Activated CD8-positive, alpha-beta memory T cell treated with anti-CD3 and anti-CD28 coated beads for 4 hours (primary cell): Measurements from ENCODE around the gene SLIT1.

Source experiments
- DNase-seq, 2 donors: peaks; one replicate each; pipeline ENCODE4 v3.0.0-alpha.2; 2020; ENCODE audit warnings: low read depth in 2 of 2

Gene SLIT1

DNA sequence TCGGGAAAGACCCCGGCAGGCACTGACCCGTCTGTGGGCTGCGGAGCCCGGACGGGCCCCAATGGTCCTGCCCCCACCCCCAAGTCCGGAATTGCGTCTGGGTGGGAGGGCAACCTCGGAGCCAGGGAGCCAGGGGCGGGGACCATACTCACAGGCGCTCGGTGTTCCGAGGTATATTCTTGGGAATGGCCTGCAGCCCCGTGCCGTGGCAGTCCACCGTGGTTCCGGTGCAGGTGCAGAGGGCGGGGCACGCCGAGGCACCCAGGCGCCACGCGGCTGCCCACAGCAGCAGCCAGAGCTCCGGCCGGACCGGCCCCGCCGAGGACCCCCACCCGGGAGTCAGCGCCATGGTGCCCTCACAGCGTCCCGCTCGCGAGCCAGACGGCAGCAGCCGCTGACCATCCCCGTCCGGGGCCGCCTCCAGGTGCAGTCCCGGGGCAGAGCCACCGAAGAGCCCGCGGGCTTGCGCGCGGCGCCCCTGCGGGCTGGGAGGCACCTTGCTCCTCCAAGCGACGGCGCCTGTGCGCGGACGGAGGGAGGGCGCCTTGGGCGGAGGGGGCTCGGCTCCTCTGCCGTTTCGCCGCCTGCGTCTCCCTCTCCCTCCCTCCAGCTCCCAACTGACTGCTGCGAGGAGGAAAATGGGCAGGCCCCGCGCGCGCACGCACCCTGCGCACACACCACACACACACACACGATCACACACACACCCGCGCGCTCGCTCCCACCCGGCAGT lies at the start of gene SLIT1:
Gene SLIT1 (minus strand): TSS at position 634 of the 733 bp plus-strand sequence. CDS start 285 bp downstream, at position 349.
- DNase-seq: no peak

DNA sequence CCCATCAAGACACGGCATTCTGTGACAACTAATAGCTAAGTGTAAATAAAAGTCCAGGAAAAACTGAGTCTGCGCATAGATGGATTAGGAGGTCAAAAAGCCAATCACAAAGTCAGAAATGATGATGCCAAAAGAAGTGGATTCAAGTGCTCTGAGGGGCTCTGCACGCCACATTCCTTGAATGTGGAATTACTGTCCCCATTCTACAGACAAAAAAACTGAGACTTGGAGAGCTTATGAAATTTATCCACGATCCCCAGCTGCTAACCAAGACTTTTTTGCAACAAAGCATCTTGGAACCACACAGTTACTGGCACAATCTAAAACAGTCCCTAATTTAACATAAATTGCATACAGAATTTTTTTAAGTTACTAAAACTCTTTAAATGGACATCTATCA lies 49.6 kb upstream of the SLIT1 start:
- no peak for DNase-seq

DNA sequence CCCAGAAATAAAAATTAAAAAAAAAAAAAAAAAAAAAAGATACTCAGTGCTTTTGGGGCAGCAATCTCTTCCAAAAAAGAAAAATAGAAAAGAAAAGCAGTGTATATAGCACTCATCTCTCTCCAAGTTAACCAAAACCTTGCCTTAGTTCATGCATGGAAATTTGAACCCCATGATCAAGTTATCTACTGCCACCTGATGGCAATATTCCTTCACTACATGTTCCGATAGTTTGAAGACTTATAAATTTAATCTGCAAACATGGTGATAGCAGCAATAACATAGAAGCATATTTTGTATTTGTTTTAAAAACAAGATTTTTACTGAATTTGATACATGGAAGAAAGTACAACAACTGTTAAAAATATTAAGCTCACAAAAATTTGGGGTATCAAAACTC lies 48.6 kb upstream of the SLIT1 start:
- no peak for DNase-seq

DNA sequence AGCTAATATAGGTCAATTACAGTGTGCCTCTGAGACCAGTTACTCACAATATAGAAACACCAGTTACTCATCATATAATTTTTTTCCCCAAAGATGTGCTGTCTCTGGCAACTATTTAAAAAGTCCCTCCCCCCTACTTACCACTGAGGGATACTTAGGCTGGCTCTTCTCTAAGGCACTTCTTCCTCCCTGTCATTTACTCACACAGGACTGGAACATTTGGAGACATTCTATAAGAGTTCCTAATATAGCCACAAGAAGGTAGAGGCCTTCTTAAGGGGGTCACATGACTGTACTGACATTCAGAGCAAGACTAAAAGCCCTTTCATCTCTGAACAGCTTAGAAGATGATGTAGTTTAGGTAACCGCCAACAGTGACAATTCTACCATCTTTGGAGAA lies 44.4 kb upstream of the SLIT1 start:
- DNase-seq: no peak

DNA sequence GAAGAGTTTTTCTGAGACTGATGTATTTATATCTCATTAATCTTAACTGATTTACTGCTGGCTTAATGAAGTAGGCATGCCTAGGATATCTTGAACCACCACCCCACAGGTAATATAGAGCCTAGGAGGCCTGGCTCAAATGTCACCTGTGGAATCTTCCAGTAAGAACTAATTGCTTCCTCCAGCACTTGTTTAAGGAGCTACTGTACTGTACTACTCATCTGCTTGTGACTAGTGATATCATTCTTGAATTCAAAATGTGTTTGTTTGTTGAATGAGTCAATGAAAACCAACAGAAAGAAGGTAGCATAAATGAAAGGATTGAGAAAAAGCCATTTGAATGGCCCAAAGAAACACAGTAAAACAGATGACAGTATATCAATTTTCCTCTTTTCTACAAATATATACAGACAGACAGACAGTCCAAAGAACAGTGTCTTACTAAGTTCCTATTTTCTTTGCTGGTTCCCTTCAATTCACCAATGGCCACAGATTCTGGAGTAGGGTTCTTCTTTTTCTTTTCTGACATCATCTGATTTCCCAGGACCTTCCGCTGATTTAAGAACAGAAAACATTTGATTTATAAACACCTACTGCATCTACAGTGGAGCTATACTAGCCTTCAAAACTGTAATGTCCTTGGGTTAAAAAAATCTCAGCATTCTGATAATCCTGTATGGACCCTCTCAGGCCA lies 43.7 kb upstream of the SLIT1 start:
- DNase-seq: no peak

DNA sequence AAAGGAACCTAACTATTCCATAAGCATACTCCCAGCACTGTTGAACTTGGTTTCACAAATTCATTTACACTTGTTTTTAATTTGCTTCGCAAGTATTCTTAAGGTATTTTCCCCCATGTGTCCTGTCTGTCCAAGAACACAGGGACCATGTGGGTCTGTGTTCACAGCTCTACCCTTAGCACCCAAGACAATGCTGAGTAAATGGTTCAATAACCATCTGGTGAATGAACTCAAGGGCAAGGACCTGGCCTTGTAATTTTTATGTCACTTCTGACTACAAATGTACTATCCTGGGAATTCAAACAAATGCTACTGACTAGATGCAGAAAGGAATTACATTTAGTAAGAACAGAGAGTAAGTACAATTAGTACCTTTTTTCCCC lies 43.0 kb upstream of the SLIT1 start:
- DNase-seq: no peak

DNA sequence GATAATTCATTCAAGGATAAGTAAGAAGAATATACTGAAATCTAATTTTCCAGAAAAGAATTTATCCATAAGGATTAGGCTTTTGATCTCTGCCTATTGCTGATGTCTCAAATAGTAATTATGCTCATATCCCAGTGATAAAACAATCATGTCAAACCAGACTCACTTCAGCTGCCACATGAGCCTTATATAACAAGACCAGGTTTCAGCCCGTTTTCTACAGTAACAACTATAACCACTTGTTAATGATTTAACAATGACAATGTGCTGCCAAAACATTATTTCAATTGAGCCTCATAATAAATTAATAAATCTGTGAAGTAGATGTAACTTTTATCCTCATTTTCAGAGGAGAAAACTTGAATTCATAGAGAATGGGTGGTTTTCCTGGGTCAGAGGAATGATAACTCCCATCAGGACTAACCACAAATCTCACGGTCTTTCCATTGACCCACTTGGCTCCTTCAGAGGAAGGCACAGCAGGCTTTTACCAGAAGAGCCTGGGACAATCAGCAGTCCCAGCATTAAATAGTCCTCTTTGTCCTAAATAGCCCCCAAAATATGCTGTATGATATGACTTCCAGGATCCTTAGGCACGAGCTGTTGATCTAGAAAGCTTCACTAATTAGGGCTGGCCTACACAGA lies 42.5 kb upstream of the SLIT1 start:
- no peak for DNase-seq

DNA sequence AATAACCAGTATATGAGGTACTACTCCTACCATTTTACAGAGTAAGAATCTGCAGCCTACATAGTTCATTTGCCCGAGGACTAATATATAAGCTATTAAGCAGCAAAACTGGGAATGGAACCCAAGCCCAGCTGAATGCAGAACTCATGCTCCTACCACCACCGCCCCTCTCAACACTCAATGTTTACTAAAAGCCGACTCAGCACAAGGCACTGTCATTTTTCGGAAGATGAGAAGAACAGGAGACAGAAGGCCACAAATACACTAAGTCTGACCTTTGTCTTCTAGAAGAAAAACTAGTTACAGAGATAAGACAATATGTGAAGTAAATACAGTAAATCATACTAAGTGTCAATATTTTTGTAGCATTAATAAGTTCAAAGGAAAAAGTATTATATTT lies 40.6 kb upstream of the SLIT1 start:
- no peak for DNase-seq

DNA sequence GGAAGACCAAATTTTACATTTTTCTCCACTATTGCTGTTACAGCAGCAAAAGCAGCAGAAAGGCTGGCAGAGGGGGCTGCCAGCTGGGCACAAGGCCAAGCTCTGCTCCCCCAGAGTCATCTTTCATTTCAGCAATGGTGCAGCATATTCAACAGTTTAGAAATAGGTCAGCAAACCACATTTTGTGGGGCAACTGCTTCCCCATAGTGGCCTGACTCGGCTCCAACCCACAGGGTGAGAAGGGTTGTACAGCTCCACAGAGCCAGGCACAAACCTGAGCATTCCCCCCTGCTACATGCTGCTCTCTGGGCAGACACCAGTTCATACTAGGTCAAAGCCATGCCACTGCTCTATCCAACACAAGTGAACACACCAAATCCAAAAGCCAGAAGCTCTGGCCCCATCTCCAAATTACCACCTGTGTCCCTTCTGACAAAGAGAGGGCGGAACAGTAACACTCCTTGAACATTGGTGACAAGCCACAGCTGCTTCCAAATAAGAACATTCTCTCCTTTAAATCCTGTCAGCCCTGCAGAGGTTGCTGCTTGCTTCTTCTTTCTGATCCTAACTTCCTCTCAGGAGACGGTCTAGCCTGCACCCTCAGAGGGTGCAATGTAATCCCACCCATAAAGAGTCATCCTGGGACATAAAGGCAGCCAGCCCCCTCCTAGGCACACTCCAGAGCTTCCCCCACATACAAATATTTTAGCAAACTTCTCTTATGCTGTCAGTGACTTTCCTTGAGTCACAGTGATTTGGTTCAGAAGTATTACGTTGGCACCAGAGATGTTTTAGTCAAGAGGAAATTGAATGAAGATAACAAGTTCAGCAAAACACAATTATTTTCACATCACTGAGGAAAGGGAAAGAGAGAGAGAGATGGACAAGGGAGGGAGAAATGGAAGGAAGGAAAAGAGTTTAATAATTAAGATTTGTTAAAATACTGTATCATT lies 39.0 kb upstream of the SLIT1 start:
- DNase-seq: no peak

DNA sequence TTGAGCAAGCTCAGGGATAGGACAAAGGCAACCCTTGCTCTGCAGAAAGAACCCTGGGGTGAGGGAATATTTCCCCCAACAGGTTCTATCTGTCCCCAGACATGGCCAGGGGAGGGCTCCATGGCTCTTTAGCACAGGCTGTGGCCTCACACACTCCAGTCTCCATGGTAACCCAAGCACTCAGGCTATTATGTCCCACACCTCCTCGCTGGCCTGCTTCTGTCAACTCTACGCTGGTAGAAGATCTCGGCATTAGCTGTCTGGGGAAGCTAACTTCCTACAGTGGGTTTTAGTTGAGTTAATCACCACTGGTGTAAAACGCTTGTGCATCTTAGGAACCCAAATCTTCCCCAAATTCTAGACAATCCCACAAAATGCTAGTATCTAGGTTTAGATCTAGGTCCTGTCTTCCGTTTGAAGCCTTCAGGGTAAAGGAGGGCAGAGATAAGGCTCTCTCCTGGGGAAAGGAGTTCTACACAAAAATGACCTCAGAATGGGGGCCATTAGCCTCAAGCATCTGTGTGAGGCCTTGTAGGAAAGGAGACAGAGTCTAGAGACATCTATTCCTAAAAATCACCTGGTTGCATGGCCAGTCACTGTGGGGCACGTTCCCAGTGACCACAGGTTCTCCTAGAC lies 36.7 kb upstream of the SLIT1 start:
- no peak for DNase-seq

DNA sequence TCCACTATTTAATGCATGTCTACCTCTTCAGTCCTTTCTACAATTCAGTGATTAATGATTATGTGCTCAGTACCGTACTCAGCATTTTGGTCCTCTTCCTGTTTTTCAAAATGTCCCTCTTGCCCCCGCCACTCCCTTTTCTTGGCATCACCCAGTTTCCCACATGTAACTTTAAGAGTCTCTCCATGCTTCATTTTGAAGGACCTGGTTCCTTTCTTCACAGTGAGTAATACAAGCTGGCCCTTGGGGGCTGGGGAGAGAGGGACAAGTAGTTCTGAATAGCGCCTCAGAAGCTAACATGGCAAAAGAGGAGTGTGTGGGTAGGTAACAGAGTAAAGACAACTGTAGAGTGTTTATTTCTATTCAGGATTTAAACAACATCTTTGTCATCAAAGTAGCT lies 34.6 kb upstream of the SLIT1 start:
- DNase-seq: no peak

DNA sequence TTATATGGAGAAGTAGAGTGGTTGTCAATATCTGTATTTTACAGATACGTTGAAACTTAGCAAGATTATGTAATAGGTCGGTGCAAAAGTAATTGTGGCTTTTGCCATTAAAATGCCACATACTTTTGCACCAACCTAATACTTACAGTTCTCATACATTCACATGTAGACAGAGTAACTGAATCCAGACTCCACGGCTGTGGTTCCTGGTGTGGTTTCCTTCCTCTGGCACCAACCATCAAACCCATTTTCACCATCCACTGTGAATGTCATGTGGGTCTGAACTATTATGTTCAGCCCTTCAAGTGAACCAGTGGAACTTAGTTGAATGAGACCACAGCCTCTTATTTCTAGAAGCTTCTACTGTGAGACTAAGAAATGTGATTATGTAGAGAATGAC lies 31.5 kb upstream of the SLIT1 start:
- no peak for DNase-seq

DNA sequence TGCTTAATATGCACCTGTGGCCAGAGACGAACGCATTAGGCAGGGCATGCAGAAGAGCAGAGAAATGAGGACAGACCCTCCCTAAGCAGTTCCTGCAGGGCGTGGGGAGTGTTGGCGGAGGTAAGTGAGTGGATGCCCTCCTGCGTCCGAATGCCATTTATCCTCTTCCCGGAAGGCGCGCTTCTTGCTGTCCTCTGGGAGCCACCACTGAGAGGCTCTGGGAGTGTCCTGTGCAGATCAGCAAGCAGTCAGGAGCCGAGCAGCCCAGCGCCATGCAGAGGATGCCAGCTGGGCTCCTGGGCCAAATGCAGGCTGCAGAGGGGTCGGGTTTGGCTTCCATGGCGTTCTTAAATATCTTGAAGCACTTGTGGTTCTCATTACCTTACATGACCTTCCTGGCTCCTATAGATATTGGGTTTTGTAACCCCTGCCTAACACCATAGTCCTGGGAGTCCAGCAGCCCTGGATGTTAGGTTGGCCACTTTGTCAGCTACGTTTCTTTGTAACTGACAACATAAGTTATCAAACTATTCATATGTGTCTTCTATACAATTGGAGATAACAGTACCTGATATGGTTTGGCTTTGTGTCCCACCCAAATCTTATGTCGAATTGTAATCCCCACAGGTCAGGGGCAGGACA lies 30.0 kb upstream of the SLIT1 start:
- no peak for DNase-seq

DNA sequence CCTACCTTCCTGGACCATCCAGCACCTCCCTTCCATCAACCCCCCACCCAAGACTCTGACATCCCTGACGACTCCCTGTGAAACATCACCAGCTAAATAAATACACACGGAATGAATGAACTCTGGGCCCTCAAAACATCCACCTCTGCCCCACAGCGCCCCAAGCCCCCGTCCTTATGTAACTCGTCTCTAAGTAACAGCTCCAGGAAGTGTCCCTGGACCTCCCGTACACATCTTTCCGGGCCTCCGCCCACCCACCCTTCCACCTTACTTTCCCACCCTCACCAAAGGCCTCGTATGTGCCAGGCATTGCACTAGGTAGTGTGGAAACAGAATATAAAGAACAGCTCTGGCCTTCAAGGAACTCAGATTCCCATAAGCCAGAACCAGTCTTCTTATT lies 27.7 kb upstream of the SLIT1 start:
- no peak for DNase-seq

DNA sequence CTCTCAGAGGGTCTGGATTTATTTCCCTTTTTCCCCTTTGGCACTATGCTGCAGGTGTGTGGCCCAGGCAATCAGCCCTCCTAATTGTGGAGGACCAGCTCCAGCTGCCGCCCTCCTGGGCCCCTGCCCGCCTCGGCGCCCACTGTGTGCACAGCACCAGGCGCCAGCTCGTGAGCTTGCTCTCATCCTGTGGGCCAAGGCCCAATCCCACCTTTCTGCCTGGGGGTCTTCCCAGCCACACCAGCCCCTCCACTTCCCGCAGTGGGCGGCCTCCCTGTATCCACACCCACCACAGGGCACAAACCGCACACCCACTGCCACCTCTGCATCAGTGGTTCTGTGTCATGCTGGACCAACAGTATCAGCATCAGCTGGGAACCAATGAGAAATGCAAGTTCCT lies 25.5 kb upstream of the SLIT1 start:
- no peak for DNase-seq

DNA sequence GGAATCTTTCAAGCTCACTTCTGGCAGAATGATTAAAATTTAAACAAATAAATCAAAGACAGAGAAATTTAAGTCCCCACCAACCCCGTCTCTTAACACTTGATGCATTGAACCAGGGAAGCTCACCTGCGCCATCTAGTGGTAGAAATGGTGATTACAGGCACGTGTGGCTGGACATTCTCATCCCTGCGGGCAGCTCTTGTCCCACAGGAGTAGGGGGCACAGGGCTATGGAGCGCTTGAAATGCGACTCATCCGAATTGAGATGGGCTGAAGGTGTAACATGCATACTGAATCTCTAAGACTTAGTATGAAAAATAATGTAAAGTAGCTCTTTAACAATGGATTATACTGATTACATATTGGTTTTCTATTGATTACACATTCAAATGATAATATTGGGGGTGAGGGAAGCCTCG lies 24.8 kb upstream of the SLIT1 start:
- DNase-seq: peak; percentile 21 to 32

DNA sequence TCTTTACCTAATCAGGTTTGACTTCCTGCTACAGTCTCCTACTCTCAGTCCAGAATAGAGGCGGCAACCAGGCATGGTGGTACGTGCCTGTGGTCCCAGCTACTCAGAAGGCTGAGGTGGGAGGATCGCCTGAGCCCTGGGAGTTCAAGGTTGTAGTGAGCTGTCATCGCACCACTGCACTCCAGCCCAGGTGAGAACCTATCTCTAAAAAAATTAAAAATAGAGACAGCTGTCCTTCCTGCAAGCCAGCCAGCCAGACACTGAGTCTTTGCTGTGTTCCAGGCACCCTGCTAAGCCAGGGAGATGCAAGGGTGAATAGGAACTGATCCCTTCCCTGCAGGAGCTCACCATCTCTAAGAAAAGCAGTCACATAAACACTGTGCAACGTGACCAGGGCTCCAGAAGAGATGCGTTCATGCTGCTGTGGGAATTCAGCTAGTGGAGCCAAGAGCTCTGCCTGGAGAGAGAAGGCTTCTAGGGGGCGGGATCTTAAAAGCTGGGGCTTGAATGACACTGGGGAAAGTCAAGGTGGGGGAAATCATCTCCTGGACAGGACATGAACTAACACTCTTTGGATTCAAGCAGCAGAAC lies 22.1 kb upstream of the SLIT1 start:
- no peak for DNase-seq

DNA sequence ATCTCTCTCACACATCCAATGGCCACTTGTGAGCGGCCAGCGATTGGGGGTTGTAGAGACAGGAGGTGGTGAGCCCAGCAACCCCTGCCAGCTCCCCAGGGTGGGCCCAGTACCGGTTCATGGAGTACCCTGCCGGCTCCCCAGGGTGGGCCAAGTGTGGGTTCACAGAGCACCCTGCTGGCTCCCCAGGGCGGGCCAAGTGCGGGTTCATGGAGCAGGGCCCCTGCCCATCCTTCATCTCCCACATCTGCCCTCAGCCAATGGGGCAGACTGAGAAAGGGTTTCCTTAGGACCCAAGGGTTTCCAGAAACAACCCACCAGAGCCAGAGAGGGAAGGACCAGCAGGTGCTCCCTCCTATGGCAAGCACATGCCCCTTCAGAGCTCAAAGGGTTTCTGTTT lies 21.4 kb upstream of the SLIT1 start:
- DNase-seq: no peak

DNA sequence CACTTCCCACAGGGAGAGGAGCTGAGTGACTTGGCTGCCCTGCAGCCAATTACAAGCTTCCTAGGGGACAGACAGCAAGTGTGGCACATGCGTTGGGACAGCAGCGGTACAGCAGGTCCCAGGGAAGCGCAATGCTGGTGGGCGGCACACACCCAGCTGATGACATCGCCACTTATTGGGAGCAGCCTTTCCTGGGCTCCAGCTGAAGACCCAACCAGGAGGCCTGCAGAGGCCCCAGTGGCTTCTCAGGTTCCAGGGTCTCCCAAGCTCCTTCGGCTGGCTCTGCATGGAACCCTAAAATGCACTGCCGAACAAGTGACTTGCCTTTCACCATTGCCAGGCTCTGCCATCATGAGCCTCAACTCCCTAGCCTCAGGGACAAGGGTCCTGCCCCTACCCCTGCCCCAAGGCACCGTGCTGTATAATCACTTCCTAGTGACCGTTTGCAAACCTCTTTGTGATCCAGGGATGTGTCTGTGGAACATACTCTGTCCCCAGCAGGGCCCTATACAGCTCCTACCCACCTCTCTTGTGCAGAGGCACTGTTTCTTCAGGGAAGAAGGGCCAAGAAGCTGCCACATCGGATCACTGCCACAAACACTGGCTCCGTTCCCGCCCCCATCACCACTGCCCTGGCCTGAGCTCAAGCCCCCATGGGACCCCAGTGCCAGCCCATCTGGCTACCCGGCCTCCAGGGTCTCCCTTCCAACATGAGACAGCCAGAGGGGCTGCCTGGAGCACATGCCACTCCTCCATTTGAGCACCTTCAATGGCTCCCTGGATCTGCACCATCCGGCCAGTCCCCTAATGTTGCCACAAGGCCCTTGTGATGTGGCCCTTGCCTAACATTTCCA lies 19.3 kb upstream of the SLIT1 start:
- no peak for DNase-seq

DNA sequence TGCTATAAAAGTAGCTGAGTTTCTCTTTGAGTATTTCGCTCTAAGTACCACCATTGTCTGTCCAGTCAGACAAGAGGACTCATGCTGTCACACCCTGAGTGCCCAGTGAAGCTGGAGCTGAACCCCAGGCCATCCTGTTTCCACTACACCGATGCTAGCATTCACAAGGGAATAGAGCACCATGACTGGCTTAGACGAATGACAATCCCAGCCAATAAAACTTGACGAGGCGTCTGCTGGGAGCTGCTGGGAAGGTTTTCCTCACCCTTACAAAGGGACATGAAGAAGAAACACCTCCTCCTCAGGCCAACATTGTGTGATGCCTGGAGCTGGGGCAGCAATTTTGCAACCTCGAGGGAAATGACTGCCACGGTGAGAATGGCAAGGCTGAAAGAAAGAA lies 17.5 kb upstream of the SLIT1 start:
- no peak for DNase-seq
